Loucy (cell line): ENCODE data around the gene ITPRIP.

ENCODE experiments used
- H2AFZ ChIP-seq: fragments of 200-600 bp; sonication (generic); 2 replicates; pipeline ENCODE4 v1.6.0; 2016; ENCODE audit warnings: antibody characterized with exemption, mild to moderate bottlenecking, low read length, moderate library complexity
- H3F3A ChIP-seq: fragments of 200-600 bp; 2 replicates; pipeline ENCODE4 v1.6.0; 2016; ENCODE audit warnings: antibody characterized with exemption, low read depth, mild to moderate bottlenecking
- H3K27me3 ChIP-seq: fragments of 200-600 bp; sonication (generic); 2 replicates; pipeline ENCODE4 v1.6.1; 2014; ENCODE audit warnings: low read length, mild to moderate bottlenecking; ENCODE audit not compliant: insufficient read depth, poor library complexity, severe bottlenecking
- H3K36me3 ChIP-seq: fragments of 200-600 bp; sonication (generic); 2 replicates; pipeline ENCODE4 v1.6.1; 2016; ENCODE audit warnings: low read length; ENCODE audit not compliant: insufficient read depth
- H3K4me1 ChIP-seq: fragments of 200-600 bp; sonication (generic); 2 replicates; pipeline ENCODE4 v1.5.1; 2014; ENCODE audit warnings: low read length, mild to moderate bottlenecking; ENCODE audit not compliant: insufficient read depth, poor library complexity, severe bottlenecking
- H3K4me2 ChIP-seq: fragments of 200-600 bp; sonication (generic); 2 replicates; pipeline ENCODE4 v1.6.0; 2014; ENCODE audit warnings: antibody characterized with exemption, low read length, low read depth, mild to moderate bottlenecking; ENCODE audit not compliant: poor library complexity, severe bottlenecking
- H3K4me3 ChIP-seq: fragments of 200-600 bp; sonication (generic); 2 replicates; pipeline ENCODE4 v1.5.1; 2014; ENCODE audit warnings: low read length, mild to moderate bottlenecking, mixed read lengths; ENCODE audit not compliant: poor library complexity, severe bottlenecking
- H3K79me2 ChIP-seq: fragments of 200-600 bp; sonication (generic); 2 replicates; pipeline ENCODE4 v1.6.1; 2014; ENCODE audit warnings: low read length; ENCODE audit not compliant: insufficient read depth
- H3K9ac ChIP-seq: fragments of 200-600 bp; sonication (generic); 2 replicates; pipeline ENCODE4 v1.6.0; 2014; ENCODE audit warnings: mild to moderate bottlenecking, low read depth, low read length, moderate library complexity; ENCODE audit not compliant: poor library complexity, severe bottlenecking
- H3K9me2 ChIP-seq: fragments of 200-600 bp; sonication (generic); replicated peaks from 2 replicates; pipeline ENCODE4 v1.6.1; 2016; ENCODE audit warnings: low read depth, low read length, mixed read lengths
- H3K9me3 ChIP-seq: fragments of 200-600 bp; sonication (generic); 2 replicates; pipeline ENCODE4 v1.6.1; 2014; ENCODE audit warnings: mild to moderate bottlenecking, antibody characterized with exemption, low read length, low read depth; ENCODE audit not compliant: insufficient read depth
- H4K20me1 ChIP-seq: fragments of 200-600 bp; sonication (generic); 2 replicates; pipeline ENCODE4 v1.6.0; 2014; ENCODE audit warnings: antibody characterized with exemption, low read length, mild to moderate bottlenecking; ENCODE audit not compliant: insufficient read depth, poor library complexity, severe bottlenecking
- CTCF ChIP-seq: fragments of 200-600 bp; sonication (generic); conservative IDR thresholded peaks from 2 replicates; pipeline ENCODE4 v1.5.1; 2014; ENCODE audit warnings: mild to moderate bottlenecking, antibody characterized with exemption, low read length
- EZH2phosphoT487 ChIP-seq: fragments of 200-600 bp; IDR thresholded peaks from 2 replicates; pipeline ENCODE4 v1.6.1; 2018; ENCODE audit warnings: antibody characterized with exemption, mild to moderate bottlenecking, moderate library complexity, borderline replicate concordance

ITPRIP gene

GRCh38 chr10:104350127-104350635, 11.9 kb upstream of the ITPRIP start:
- no peak overlapping the region for H3K4me3 ChIP-seq
- H3K9ac ChIP-seq: no peak overlapping the region
- H3K79me2 ChIP-seq: no peaks in the 10 kb centered on the region
- H3K27me3 ChIP-seq: no peaks in the 10 kb centered on the region
- no peaks in the 10 kb centered on the region for H3K9me3 ChIP-seq
- H3K4me1 ChIP-seq: peaks cover 24% of the 10 kb centered on the region
- peak; percentile 81 for TF ChIP-seq CTCF
- TF ChIP-seq EZH2phosphoT487: no peak
- H2AFZ ChIP-seq: no peak overlapping the region
- H3F3A ChIP-seq: no peaks in the 10 kb centered on the region
- no peaks in the 10 kb centered on the region for H3K36me3 ChIP-seq
- no peaks in the 10 kb centered on the region for H4K20me1 ChIP-seq
- no peak overlapping the region for H3K4me2 ChIP-seq
- H3K9me2 ChIP-seq: no peaks in the 10 kb centered on the region

- H3K4me3 ChIP-seq: no peak overlapping the region
These were observed 11.4 kb upstream of the ITPRIP start for GRCh38 chr10:104349623-104350126.

GRCh38 chr10:104348601-104349000, 10.3 kb upstream of the ITPRIP start:
- Histone ChIP-seq H3K9me3 (no peaks in the 10 kb centered on the region), H4K20me1 (no peaks in the 10 kb centered on the region), H3K4me2 (no peak overlapping the region), H3K36me3 (no peaks in the 10 kb centered on the region), H3K4me1 (peaks cover 20% of the 10 kb centered on the region), H3K79me2 (no peaks in the 10 kb centered on the region), H3K27me3 (no peaks in the 10 kb centered on the region), H2AFZ (no peak overlapping the region), H3K9ac (no peak overlapping the region), H3F3A (no peaks in the 10 kb centered on the region), H3K4me3 (no peak overlapping the region), H3K9me2 (no peaks in the 10 kb centered on the region)
- TF ChIP-seq EZH2phosphoT487 (no peak), CTCF (no peak)

More at GRCh38 chr10:104349623-104350126, 11.4 kb upstream of the ITPRIP start:
- Histone ChIP-seq H3K9me3 (no peaks in the 10 kb centered on the region), H4K20me1 (no peaks in the 10 kb centered on the region), H3K79me2 (no peaks in the 10 kb centered on the region), H2AFZ (no peak overlapping the region), H3K4me1 (peaks cover 24% of the 10 kb centered on the region), H3F3A (no peaks in the 10 kb centered on the region), H3K9me2 (no peaks in the 10 kb centered on the region), H3K9ac (no peak overlapping the region), H3K4me2 (no peak overlapping the region), H3K27me3 (no peaks in the 10 kb centered on the region), H3K36me3 (no peaks in the 10 kb centered on the region)
- TF ChIP-seq CTCF (no peak), EZH2phosphoT487 (no peak)
